ENCODE results near the gene TCP10L.
"Not testable (repeated sequence)": the region's sequence is repeated elsewhere in the genome, so short reads cannot be mapped to it uniquely, and the experiment has no call there.

TCP10L gene

GRCh38 chr21:32585042-32585710 is at the start of gene TCP10L:
Gene TCP10L (minus strand): TSS chr21:32585523. CDS start chr21:32584304, 1,219 bp downstream.
- DNase-seq (ENCODE audit: insufficient read length, low spot score) (no peak), FAIRE-seq (no peak)

GRCh38 chr21:32626621-32627196 is 41.4 kb upstream of the TCP10L start:
- no peak for DNase-seq (ENCODE audit: insufficient read length, low spot score)
- no peak for FAIRE-seq

- not testable (repeated sequence) for FAIRE-seq; DNase-seq (ENCODE audit: insufficient read length, low spot score)
Measured at GRCh38 chr21:32618218-32618617, 32.9 kb upstream of the TCP10L start.

GRCh38 chr21:32613436-32614043 is 28.2 kb upstream of the TCP10L start:
- DNase-seq (ENCODE audit: insufficient read length, low spot score) (no peak), FAIRE-seq (no peak)

GRCh38 chr21:32612999-32613337 is 27.6 kb upstream of the TCP10L start:
- FAIRE-seq (no peak), DNase-seq (ENCODE audit: insufficient read length, low spot score) (no peak)

- FAIRE-seq: peak; percentile 86
Measured at GRCh38 chr21:32612075-32612998, 27.0 kb upstream of the TCP10L start, which contains the start of gene CFAP298. Gene CFAP298 (minus strand): TSS chr21:32612377. CDS start chr21:32612243, 134 bp downstream.

GRCh38 chr21:32611471-32611997 is 26.2 kb upstream of the TCP10L start:
- peak; percentile 22 for DNase-seq (ENCODE audit: insufficient read length, low spot score)
- no peak for FAIRE-seq

More at GRCh38 chr21:32612075-32612998, 27.0 kb upstream of the TCP10L start, which contains the start of gene CFAP298:
- peak; percentile 79 for DNase-seq (ENCODE audit: insufficient read length, low spot score)

GRCh38 chr21:32610940-32611339 is 25.6 kb upstream of the TCP10L start:
- not testable (repeated sequence) for DNase-seq (ENCODE audit: insufficient read length, low spot score); FAIRE-seq

GRCh38 chr21:32608851-32609250 is 23.5 kb upstream of the TCP10L start:
- DNase-seq (ENCODE audit: insufficient read length, low spot score): no peak
- no peak for FAIRE-seq

- DNase-seq (ENCODE audit: insufficient read length, low spot score) (no peak), FAIRE-seq (no peak)
Measured at GRCh38 chr21:32605469-32605868, 20.1 kb upstream of the TCP10L start.

- no peak for DNase-seq (ENCODE audit: insufficient read length, low spot score)
- no peak for FAIRE-seq
Measured at GRCh38 chr21:32604464-32604863, 19.1 kb upstream of the TCP10L start.

GRCh38 chr21:32603131-32603530 is 17.8 kb upstream of the TCP10L start:
- no peak for DNase-seq (ENCODE audit: insufficient read length, low spot score)
- FAIRE-seq: no peak

- FAIRE-seq: no peak
- no peak for DNase-seq (ENCODE audit: insufficient read length, low spot score)
Measured at GRCh38 chr21:32602099-32602498, 16.8 kb upstream of the TCP10L start.

GRCh38 chr21:32599526-32599925 is 14.2 kb upstream of the TCP10L start:
- DNase-seq (ENCODE audit: insufficient read length, low spot score) (no peak), FAIRE-seq (no peak)

GRCh38 chr21:32599091-32599490 is 13.8 kb upstream of the TCP10L start:
- DNase-seq (ENCODE audit: insufficient read length, low spot score) (no peak), FAIRE-seq (no peak)

- FAIRE-seq (no peak), DNase-seq (ENCODE audit: insufficient read length, low spot score) (no peak)
Measured at GRCh38 chr21:32597205-32597604, 11.9 kb upstream of the TCP10L start.

- no peak for DNase-seq (ENCODE audit: insufficient read length, low spot score)
- no peak for FAIRE-seq
Measured at GRCh38 chr21:32595431-32595830, 10.1 kb upstream of the TCP10L start.

GRCh38 chr21:32593690-32594089 is 8.4 kb upstream of the TCP10L start:
- FAIRE-seq (no peak), DNase-seq (ENCODE audit: insufficient read length, low spot score) (no peak)

GRCh38 chr21:32592929-32593502 is 7.7 kb upstream of the TCP10L start:
- DNase-seq (ENCODE audit: insufficient read length, low spot score) (no peak), FAIRE-seq (no peak)

- DNase-seq (ENCODE audit: insufficient read length, low spot score): no peak
Measured at GRCh38 chr21:32590130-32590529, 4.8 kb upstream of the TCP10L start.

More at GRCh38 chr21:32590130-32590529, 4.8 kb upstream of the TCP10L start:
- no peak for FAIRE-seq
